Measurements from ENCODE around the gene CCL17.

DNA sequence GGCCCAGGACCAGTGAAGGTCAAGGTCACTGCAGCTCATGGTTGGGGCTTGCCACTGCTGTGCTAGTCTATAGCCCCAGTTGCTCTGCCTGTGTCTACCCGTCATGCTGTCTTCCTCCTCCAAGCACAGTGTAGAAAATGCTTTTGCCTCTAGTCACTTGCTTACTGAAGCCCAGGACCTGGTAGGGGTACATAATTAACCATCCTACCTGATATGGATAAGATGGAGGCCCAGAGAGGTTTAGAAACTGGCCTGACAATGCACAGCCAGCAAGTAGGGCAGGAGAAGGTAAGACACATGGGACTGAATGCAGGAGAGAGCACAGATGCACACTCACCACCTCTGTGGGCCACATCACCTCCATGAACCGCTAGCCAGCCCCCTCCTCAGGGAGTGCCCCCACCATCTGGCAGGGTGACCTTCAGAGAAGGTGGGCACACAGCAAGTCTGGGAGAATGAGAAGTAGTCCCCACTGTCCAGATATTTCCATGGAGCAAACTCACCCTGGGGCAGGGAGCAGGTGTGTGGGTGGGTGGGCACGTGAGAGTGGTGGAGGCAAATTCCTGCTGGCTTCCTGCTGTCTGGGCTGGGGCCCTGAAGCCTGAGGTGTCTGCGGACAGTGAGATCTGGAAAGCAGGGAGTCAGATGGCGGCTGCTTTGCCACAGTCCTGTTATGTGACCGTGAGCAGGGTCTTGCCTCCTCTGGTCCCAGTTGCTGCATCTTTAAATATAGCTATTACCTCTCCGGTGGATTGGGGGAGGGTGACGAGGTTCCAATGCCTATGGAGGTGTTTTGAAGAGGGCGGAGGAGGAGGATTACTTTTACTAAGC lies 31.2 kb upstream of the CCL17 start:
- TF ChIP-seq ZNF398 (tag by site-specific recombination; IDR thresholded peaks at IDR 0.05) (no peak), ZNF707 (tag by site-specific recombination; IDR thresholded peaks at IDR 0.05) (no peak), ZBTB11 (tag by site-specific recombination; conservative IDR thresholded peaks at IDR 0.05; ENCODE audit: low read depth) (no peak), HOXA7 (CRISPR knock-in tag; IDR thresholded peaks at IDR 0.05; ENCODE audit: borderline replicate concordance) (no peak), ZNF561 (tag by site-specific recombination; IDR thresholded peaks at IDR 0.05; ENCODE audit: borderline replicate concordance) (no peak)
- TF ChIP-seq, protein P1, sequence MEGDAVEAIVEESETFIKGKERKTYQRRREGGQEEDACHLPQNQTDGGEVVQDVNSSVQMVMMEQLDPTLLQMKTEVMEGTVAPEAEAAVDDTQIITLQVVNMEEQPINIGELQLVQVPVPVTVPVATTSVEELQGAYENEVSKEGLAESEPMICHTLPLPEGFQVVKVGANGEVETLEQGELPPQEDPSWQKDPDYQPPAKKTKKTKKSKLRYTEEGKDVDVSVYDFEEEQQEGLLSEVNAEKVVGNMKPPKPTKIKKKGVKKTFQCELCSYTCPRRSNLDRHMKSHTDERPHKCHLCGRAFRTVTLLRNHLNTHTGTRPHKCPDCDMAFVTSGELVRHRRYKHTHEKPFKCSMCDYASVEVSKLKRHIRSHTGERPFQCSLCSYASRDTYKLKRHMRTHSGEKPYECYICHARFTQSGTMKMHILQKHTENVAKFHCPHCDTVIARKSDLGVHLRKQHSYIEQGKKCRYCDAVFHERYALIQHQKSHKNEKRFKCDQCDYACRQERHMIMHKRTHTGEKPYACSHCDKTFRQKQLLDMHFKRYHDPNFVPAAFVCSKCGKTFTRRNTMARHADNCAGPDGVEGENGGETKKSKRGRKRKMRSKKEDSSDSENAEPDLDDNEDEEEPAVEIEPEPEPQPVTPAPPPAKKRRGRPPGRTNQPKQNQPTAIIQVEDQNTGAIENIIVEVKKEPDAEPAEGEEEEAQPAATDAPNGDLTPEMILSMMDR (tag by site-specific recombination; IDR thresholded peaks at IDR 0.05): no peak
- TF ChIP-seq, protein P2, sequence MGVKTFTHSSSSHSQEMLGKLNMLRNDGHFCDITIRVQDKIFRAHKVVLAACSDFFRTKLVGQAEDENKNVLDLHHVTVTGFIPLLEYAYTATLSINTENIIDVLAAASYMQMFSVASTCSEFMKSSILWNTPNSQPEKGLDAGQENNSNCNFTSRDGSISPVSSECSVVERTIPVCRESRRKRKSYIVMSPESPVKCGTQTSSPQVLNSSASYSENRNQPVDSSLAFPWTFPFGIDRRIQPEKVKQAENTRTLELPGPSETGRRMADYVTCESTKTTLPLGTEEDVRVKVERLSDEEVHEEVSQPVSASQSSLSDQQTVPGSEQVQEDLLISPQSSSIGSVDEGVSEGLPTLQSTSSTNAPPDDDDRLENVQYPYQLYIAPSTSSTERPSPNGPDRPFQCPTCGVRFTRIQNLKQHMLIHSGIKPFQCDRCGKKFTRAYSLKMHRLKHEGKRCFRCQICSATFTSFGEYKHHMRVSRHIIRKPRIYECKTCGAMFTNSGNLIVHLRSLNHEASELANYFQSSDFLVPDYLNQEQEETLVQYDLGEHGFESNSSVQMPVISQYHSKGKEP (tag by site-specific recombination; IDR thresholded peaks at IDR 0.05): no peak
